GM19025 (cell line): ENCODE measurements around the gene TCAIM.

Source experiments
- ATAC-seq: cut with Tn5 transposase; IDR thresholded peaks from one replicate; pipeline ENCODE4 v1.9.1; 2021; ENCODE audit warnings: mild to moderate bottlenecking, low read depth, moderate library complexity; ENCODE audit not compliant: unreplicated experiment

The TCAIM gene

DNA sequence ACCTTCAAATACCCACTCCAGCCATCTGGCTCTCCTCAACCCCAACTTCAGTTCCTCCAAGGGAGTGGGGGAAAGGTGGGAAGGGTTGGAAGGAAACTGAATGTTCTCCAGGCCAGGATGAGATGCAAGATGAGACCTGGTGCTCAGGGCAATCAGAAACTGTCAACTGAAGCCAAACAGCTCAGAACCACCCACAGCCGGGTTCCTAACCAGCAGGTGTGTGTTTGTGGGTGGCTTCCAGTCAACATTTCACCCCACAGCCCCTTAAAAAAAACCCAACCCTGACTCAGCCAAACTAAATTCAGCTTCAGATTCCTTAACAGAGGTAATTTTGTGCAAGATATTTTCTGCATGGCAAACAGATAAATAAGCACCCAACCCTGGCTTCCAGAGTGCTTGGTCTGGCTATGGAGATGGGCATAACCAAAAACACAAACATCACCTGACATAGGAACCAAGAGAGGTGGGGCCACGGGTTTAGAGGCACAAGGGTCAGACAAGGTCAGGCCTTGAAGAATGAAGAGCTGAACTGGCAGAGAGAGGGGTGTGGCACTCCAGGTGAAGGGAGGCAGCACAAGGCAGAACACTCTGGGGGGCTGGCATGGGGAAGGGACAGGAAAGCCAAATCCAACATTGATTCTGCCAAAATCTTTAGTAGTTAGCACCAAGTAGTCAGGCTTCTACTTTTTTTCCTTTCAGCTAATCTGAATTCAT lies 104.2 kb downstream of the TCAIM start:
- ATAC-seq = no peak

DNA sequence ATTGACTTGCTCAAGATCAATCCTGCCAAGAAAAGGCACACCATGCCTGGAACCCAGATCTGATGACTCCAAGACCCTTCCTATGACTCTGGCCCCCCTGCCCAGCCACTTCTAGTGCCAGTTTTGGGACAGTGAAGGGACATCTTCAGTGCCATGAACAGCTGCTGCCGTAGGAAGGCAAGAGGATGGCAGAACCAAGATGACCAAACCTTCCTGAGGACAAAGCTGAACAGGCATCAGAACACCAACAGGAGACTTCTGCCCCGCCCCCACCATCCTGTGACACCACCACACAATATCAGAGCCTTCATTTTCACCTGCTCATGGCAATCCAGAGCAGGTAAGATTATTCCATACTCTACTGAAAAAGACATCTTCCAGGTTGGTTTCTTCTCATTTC lies 105.9 kb downstream of the TCAIM start:
- ATAC-seq = no peak

DNA sequence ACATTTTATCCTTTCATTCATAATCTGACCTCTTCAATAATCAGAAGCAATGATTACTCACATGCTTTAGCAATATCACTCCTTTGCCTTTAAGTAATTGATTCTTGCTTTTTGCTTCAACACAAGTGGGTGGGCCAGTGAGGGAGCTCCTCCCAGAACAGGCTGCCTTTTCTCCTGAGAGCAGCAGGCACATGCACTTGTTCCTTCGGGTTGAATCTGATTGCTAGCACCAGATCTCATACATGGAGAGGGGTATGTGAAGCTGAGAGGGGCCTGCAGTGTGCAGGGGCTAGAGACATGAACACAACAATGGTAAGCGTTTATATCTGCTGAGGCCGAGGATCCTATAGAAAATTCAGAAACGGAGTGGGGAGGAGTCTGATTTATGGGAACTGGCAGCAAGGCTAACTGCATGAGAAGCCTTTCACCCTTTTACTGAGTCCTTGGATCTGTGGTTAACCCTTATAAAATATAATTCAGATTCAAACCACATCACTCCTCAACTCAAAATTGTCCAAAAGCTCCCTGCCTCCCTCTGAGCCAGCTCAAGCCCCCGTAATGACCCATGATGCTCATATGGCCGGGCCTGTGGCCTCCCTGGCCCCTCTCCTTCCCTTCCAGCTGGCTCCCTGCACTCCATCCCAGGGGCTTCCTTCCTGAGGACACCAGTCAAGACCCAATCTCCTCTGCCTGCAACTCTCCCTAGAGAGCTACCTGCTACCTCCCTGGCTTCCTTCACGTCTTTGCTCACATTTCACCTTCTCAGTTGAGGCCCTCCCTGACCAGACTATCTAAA lies 106.5 kb downstream of the TCAIM start:
- ATAC-seq = no peak

DNA sequence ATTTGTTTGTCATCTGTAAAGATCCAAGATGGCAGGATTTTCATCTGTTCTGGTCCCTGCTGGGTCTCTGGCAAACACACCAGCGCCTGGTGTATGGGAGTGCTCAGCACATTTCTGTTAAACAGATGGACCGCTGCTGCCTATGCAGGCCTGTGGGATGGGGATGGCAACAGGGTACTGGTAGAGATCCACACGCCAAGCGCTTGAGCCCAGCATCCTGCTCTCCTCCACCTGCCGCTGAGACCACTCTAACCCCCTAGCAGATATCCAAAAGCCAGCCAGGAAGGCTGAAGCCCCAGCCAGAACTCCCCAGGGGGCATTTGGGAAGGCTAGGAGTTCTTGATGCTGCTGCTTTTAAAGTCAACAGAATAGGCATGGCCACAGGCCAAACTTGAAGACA lies 107.2 kb downstream of the TCAIM start:
- no peak for ATAC-seq

DNA sequence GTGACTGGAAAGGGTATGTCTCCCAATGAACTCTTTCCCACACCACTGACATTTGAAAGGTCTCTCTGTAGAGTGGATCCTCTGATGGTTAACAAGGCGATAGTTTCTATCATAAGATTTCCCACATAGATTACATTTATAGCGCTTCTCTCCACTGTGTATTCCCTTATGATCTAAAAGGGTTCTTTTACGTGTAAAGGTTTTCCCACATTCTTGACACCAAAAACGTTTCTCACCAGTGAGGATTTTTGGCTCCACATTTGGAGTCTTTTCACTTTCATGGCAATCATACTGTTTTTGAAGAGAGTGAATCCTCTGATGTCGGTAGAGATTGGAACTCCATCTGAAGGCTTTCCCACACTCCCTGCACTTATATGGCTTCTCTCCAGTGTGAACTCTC lies 108.4 kb downstream of the TCAIM start:
- no peak for ATAC-seq

DNA sequence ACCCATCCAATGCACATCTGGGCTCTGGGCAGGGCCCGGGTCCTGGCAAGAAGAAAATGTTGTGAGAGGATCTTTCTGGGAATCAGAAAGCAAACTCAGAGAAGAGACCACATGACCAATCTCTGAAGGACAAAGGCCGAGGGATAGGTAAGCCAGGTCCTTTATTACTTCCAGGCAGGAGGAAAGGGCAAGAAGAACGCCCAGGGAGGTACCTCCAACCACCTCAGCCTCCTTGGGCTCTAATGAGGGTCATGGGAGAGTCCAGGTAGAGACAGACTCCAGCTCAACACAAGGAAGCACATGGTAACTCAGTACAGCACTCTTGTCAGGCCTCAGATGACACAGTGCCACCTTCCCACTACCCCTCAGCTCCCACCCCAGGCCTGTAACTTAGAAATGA lies 112.9 kb downstream of the TCAIM start:
- no peak for ATAC-seq

DNA sequence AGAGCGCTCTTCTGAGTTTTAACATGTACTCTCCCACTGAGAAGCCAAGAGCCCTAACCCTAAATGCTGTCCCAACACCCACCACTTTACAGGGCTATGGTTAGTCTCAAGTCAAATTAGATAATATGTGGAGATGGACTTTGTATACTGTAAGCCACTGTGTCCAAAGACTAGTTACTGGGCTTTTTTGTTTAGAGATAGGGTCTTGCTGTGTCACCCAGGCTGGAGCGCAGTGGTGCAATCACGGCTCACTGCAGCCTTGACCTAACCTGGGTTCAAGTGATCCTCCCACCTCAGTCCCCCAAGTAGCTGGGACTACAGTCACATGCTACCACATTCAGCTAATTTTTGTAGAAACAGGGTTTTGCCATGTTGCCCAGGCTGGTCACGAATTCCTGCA lies 115.7 kb downstream of the TCAIM start:
- ATAC-seq = no peak

DNA sequence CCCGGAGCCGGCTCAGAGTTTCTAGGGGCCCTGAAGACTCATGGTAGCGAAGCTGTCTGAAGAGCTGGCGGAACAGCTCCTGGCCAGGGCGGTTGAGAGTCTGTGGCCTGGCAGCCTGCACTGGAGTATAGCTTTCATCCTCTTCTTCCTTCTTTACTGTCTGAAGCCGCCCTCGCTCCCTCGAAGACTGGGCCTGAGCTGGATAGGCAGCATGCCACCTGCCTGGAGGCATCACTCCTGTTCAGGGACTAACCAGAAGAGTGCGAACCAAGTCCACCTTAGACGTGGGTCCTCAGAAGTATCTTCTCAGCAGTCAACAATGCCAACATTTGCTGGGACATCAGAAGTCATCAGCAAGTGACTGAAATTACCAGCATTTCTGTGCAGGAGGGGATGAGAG lies 116.8 kb downstream of the TCAIM start:
- ATAC-seq = no peak
